ENCODE data around the gene GRIP2.

GRIP2 gene

GRCh38 chr3:14481018-14481645, 59.0 kb downstream of the GRIP2 start:
- DNase-seq = no peak

- no peak for DNase-seq
Measured at GRCh38 chr3:14480207-14481017, 59.7 kb downstream of the GRIP2 start.

GRCh38 chr3:14479591-14479990, 60.6 kb downstream of the GRIP2 start:
- DNase-seq = no peak

- DNase-seq = no peak
Measured at GRCh38 chr3:14478956-14479550, 61.1 kb downstream of the GRIP2 start.

GRCh38 chr3:14477311-14477935, 62.7 kb downstream of the GRIP2 start:
- no peak for DNase-seq

- DNase-seq = no peak
Measured at GRCh38 chr3:14476583-14477265, 63.4 kb downstream of the GRIP2 start.

- no peak for DNase-seq
Measured at GRCh38 chr3:14475621-14476020, 64.5 kb downstream of the GRIP2 start.

- no peak for DNase-seq
Measured at GRCh38 chr3:14474363-14475081, 65.6 kb downstream of the GRIP2 start.

- DNase-seq = no peak
Measured at GRCh38 chr3:14473411-14473891, 66.7 kb downstream of the GRIP2 start.

- DNase-seq = no peak
Measured at GRCh38 chr3:14472471-14473351, 67.4 kb downstream of the GRIP2 start.

- no peak for DNase-seq
Measured at GRCh38 chr3:14471690-14472089, 68.5 kb downstream of the GRIP2 start.

- DNase-seq = no peak
Measured at GRCh38 chr3:14471016-14471415, 69.1 kb downstream of the GRIP2 start.

GRCh38 chr3:14470461-14470860, 69.7 kb downstream of the GRIP2 start:
- no peak for DNase-seq

- DNase-seq = no peak
Measured at GRCh38 chr3:14468621-14468981, 71.5 kb downstream of the GRIP2 start.

- DNase-seq = peak in 1 of 2 experiments; percentile 10
Measured at GRCh38 chr3:14467814-14468620, 72.1 kb downstream of the GRIP2 start.

GRCh38 chr3:14466179-14466903, 73.8 kb downstream of the GRIP2 start:
- no peak for DNase-seq

GRCh38 chr3:14465425-14465824, 74.7 kb downstream of the GRIP2 start:
- DNase-seq = no peak

- DNase-seq = no peak
Measured at GRCh38 chr3:14464521-14464920, 75.6 kb downstream of the GRIP2 start.

GRCh38 chr3:14464141-14464465, 76.0 kb downstream of the GRIP2 start:
- no peak for DNase-seq

Measured in AML-193 (cell line).